GM12872 (cell line): ENCODE measurements around the gene TP53BP2.

Source experiments
- TF ChIP-seq, protein P1 (sequence below): IDR thresholded peaks from 3 replicates; pipeline ENCODE4 v1.5.1; 2011; ENCODE audit warnings: low read depth, mild to moderate bottlenecking, low read length, moderate library complexity; ENCODE audit not compliant: insufficient read depth

TP53BP2 gene

DNA sequence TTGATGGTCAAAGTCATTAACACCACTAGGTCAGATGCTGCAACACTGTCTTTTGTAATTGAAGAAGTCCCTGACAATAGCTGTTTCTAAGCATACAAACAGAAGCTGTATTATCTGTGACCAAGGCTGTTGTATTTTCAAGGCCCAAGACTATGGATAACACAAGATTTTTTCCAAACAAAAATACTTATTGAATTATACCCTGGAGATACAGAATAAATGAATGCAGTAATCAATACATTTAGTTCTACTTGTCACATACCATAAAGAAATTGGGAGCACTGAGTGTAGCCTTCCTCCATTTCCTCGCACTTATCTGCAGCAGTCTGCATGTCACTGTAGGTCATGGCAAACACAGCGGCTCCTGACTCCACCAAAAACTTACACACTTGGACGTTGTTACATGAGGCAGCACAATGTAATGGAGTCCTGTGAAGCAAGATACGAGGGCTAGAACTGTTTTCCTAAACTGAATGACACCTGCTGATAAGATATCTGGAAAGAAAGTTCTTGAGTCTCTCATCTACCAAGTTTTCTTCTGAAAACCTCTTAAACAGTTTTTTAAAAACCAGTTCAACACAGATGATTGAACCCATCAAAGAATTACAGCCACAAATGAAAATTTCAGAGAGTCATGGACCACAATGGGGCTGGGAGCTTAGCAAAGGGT lies 56.9 kb downstream of the TP53BP2 start:
- TF ChIP-seq, protein P1, sequence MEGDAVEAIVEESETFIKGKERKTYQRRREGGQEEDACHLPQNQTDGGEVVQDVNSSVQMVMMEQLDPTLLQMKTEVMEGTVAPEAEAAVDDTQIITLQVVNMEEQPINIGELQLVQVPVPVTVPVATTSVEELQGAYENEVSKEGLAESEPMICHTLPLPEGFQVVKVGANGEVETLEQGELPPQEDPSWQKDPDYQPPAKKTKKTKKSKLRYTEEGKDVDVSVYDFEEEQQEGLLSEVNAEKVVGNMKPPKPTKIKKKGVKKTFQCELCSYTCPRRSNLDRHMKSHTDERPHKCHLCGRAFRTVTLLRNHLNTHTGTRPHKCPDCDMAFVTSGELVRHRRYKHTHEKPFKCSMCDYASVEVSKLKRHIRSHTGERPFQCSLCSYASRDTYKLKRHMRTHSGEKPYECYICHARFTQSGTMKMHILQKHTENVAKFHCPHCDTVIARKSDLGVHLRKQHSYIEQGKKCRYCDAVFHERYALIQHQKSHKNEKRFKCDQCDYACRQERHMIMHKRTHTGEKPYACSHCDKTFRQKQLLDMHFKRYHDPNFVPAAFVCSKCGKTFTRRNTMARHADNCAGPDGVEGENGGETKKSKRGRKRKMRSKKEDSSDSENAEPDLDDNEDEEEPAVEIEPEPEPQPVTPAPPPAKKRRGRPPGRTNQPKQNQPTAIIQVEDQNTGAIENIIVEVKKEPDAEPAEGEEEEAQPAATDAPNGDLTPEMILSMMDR: no peak

DNA sequence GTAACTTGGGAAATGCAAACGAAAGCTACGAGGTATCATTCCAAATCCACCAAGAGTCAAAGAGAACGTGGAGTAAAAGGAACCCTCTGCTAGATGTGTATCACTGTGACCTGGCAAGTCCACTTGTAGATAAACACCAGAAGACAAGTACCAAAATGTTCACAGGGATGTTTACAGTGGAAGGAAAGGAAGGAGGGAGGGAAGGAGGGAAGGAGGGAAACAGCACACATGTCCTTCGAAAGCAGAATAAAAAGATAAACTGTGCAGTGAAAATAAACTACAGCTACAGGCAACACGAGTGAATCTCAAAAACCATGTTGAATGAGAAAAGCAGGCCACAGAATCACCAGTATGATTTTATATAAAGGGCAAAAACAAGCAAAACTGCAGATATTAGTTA lies 59.9 kb downstream of the TP53BP2 start:
- TF ChIP-seq, protein P1: no peak

DNA sequence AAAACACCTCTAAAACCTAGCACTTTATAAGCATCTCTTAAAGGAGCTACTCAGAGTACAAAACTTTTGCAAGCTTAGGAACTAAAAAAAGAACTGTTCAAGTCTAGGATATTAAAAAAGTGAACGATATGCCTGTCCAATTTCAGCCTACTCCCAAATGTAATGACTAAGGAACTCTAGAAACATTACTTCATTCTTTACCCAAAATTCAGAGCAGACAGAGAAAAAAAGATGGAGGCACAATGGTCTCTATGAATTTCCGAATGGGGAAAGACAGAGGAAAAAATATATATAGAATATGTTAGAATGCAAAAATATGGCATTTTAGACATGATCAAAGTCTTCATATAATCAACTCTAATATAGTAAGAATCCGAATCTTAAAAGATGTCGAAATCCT lies 61.2 kb downstream of the TP53BP2 start:
- TF ChIP-seq, protein P1: no peak

DNA sequence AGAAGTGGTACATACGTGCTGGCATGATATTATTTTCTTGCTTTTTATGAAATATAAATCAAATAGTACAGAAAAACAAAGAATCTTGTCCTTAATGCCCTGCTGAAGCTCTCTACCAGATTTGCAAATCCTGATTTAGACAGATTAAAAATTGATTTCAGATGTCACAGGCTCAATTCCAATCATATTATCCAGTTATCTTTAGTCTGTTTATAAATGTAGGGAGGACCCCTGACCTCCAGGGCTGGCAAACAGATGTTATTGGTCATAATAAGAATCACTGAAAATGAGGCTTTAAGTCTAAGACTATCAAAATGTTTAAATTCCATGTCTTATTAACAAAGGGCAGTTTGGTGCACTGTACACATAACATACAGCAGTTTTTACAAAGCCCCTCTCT lies 62.1 kb downstream of the TP53BP2 start:
- TF ChIP-seq, protein P1: no peak

DNA sequence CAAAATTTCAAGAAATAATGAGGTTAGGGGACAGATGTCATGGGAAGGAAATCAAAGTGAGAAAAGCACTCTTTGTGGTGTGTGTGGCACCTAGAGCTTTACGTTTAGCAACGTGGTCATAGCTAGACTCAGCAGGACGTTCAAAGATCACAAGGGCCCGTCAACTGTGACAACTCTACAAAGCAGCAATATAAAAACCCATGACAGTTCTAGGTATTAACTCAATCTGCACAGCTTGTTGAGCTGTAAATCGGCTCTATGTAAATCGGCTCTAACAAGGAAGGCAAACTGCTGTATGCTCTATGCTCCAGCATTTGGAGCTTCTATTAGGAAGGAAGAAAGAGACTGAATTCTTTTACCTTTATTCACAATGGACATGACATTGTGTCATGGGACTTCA lies 64.8 kb downstream of the TP53BP2 start:
- TF ChIP-seq, protein P1: no peak

DNA sequence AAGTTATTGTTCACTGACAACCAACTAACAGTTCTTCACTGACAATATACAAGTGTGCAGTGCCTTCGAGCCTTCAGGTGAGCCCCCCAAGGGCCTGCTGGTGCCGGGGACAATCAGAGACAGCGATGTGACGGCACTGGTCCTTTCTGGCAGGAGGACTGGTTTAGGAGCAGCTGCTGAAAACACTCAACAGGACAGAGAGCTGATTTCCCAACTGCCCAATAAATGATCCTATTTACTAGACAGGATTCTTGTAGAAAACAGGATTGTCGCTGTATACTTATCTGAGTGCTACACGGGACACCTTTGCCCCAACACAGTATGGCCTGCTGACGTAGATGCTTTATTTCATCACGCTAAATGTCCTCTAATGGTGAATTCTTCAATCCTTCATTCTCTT lies 65.4 kb downstream of the TP53BP2 start:
- TF ChIP-seq, protein P1: no peak

DNA sequence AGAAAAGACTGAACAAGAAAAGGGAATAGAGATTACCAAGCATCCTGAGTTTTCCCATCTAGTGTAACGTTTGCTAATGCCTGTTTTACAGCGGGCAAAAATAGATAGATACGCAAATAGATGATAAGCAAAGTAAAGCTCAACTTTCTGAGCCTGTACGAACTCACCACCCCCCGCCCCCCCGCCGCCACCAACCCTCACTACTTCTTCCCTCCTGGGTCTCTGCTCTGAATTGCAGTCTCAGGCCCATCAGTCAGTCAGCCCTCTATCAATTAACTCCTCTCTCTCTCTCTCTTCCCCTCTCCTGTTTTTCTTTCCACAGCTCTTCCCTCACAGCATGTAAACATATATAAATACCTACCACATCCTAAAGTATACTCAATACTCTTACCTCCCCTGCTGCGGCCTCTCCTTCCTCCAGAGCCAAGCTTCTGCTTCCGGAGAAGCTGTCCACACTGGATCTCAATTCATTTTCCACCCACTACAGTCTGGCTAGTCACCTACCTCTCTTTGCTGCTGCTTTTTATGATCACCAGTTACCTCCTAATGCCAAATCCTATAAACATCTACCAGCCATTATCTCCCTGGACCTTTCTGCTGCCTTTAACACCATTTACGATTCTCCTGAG lies 68.8 kb downstream of the TP53BP2 start:
- TF ChIP-seq, protein P1: no peak
